Esophagus (tissue), 2 donors: ENCODE data around the gene SERPINF2. TPM values are rescaled to one million over a fixed set of nuclear protein-coding genes. Genes with fewer than 3 reads are reported as not detected.
A peak's percentile ranks its signal among the peaks of the same experiment; 100 is the strongest.

Experiments
- H3K27ac ChIP-seq, 2 donors: one replicate each; pipeline ENCODE4 v1.5.1; 2013; ENCODE audit warnings: low read depth in 2 of 2, mild to moderate bottlenecking in 2 of 2, inconsistent platforms in 1 of 2, low read length in 1 of 2, moderate library complexity in 1 of 2
- H3K27me3 ChIP-seq, 2 donors: one replicate each; pipeline ENCODE4 v1.6.1; 2013; ENCODE audit warnings: low read length in 2 of 2, control low read depth in 1 of 2, mild to moderate bottlenecking in 1 of 2; ENCODE audit not compliant: insufficient read depth in 2 of 2, control insufficient read depth in 1 of 2
- H3K36me3 ChIP-seq, 2 donors: one replicate each; pipeline ENCODE4 v1.6.1; 2013; ENCODE audit warnings: low read length in 1 of 2; ENCODE audit not compliant: control insufficient read depth in 2 of 2, insufficient read depth in 2 of 2
- H3K4me1 ChIP-seq, 2 donors: one replicate each; pipeline ENCODE4 v1.6.1; 2013; ENCODE audit warnings: low read length in 1 of 2; ENCODE audit not compliant: control insufficient read depth in 2 of 2, insufficient read depth in 2 of 2
- H3K4me3 ChIP-seq, 2 donors: one replicate each; pipeline ENCODE4 v1.5.1; 2013; ENCODE audit warnings: low read length in 2 of 2, mild to moderate bottlenecking in 2 of 2, low read depth in 1 of 2, moderate library complexity in 1 of 2
- H3K9me3 ChIP-seq, 2 donors: one replicate each; pipeline ENCODE4 v1.6.1; 2013; ENCODE audit warnings: mild to moderate bottlenecking in 2 of 2, low read depth in 1 of 2, low read length in 1 of 2, moderate library complexity in 1 of 2; ENCODE audit not compliant: control insufficient read depth in 2 of 2, insufficient read depth in 1 of 2
- WGBS, 2 donors: extraction: QIAGEN DNeasy Blood & Tissue Kit; methylation state at CpG; one replicate each; pipeline ENCODE4 v1.1.7; 2013; 5-methylcytosine and 5-hydroxymethylcytosine counted together
- polyA plus RNA-seq, 2 donors: library from polyadenylated mRNA; stranded (reverse); fragments of 200-250 nt; gene quantifications; one replicate each; pipeline ENCODE4 v1.2.3, GENCODE V29; 2013
- donor health status: healthy with polysubstance abuse.
- donor health status: Bipolar disorder and iron deficiency.

SERPINF2 gene
- polyA plus RNA-seq, 2 donors = 1.9 to 2.9 TPM

DNA sequence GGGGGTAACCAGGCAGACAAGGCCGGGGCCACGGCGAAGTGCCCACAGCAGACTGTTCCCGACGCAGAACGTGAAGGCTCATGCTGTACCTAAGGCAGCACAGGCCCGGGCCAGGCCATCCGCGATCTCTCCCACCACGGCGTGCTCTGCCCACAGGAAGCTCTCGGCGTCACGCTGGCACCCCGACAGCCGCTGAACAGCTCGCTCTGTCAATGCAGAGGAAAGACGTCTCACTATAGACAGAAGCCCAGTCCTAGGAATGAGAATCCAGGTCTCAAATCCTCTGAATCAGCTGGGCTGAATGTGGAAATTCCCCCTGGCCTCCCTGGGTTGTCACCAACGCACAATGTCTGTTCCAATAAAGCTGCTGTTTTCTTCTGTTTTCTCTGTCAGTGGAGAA, 40.6 kb downstream of the SERPINF2 start:
- 78 to 80% methylated on average over 19 of the region's 19 CpGs for WGBS, 2 donors
- H3K36me3 ChIP-seq = peaks cover 0 to 8% of the 10 kb centered on the region in 2 donors
- no peaks in the 10 kb centered on the region for H3K27me3 ChIP-seq
- H3K4me3 ChIP-seq = peak overlapping the region in 1 of 2 donors; percentile 2
- no peaks in the 10 kb centered on the region for H3K9me3 ChIP-seq
- H3K4me1 ChIP-seq = peaks cover 0 to 4% of the 10 kb centered on the region in 2 donors
- peak overlapping the region; percentile 88 to 91 for H3K27ac ChIP-seq

DNA sequence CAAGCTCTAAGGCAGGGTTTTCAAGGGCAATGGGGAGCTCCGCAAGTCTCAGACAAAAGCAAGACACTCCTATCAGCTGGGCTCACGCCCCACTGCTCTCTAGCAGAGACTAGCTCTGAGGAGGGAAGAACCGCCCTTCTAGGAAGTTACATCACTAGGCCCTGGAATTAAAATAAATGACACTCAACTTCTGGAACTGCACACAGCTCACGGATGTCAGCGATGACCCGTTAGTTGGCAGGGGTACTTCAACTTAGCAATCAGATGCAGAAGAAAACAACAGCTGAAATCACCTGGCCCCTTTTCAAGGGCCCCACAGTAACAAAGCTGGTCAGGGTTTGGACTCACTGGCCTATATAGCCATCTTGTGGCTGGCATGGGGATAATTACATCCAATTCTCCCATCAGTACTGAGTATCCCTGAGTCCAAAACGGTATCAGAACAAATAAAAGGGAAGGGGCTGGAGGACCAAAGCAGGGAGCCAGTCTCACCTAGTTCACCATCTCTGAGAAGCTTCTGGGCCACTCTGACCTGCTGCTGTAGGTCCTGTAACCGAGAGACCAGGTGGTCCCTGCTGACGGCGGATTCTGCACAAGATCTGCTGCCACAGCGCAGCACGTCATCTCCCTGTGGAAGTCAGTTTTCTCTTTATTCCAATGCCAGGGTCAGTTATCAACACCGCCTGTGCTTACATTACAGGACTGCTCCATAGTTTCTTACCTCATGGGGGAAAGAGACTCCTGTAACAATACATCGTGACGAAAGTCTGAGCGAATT, 41.4 kb downstream of the SERPINF2 start:
- no peaks in the 10 kb centered on the region for H3K9me3 ChIP-seq
- WGBS, 2 donors = 52 to 55% methylated on average over 16 of the region's 16 CpGs
- H3K36me3 ChIP-seq = peaks cover 0 to 8% of the 10 kb centered on the region in 2 donors
- peak overlapping the region in 1 of 2 donors; percentile 2 for H3K4me3 ChIP-seq
- H3K27ac ChIP-seq = peak overlapping the region; percentile 88 to 91
- no peaks in the 10 kb centered on the region for H3K27me3 ChIP-seq
- H3K4me1 ChIP-seq = peaks cover 0 to 4% of the 10 kb centered on the region in 2 donors

DNA sequence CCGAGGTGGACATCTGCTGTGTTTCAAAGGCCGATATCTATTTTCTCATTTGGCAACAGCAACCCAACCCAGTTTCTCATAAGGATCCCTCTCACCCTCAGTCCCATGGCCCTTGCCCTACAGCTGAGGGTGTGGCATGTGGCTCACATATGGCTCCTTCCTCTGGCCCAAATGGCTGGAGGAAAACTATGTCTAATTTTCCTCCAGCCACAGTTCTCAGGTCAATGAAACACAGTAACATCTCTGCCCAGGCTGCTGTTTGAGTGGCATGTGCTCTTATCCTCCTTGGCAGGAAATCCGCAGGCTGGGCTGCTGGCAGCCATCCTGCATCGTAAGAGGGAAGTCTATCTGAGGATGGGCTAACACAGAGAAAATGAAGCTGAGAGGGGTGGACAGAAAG, 43.3 kb downstream of the SERPINF2 start:
- Histone ChIP-seq H3K4me1 (peaks cover 0 to 4% of the 10 kb centered on the region in 2 donors), H3K27me3 (no peaks in the 10 kb centered on the region), H3K4me3 (no peak overlapping the region), H3K9me3 (no peaks in the 10 kb centered on the region), H3K27ac (no peak overlapping the region), H3K36me3 (peaks cover 0 to 8% of the 10 kb centered on the region in 2 donors)
- WGBS, 2 donors = 73 to 77% methylated on average over 4 of the region's 4 CpGs

DNA sequence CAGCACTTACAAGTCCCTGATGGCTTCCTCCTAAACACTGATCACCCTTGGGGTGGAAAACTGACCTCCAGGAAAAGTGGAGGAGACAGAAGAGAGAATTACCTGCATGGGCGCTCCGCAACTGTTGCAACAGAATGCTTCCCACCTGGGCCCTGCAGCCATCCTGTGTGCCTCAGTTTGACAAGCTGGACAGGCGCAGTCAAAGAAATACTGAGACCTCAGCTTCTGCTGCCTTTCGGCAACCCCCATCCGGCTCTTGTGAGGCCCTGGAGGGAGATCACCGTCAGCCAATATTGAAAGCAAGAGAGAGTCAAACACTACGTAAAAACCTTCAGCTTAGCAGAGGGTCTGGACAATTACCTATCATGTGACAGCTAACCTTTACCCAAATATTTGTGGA, 44.0 kb downstream of the SERPINF2 start:
- H3K4me3 ChIP-seq = no peak overlapping the region
- H3K27ac ChIP-seq = peak overlapping the region in 1 of 2 donors; percentile 47
- WGBS, 2 donors = 83 to 91% methylated on average over 7 of the region's 7 CpGs

DNA sequence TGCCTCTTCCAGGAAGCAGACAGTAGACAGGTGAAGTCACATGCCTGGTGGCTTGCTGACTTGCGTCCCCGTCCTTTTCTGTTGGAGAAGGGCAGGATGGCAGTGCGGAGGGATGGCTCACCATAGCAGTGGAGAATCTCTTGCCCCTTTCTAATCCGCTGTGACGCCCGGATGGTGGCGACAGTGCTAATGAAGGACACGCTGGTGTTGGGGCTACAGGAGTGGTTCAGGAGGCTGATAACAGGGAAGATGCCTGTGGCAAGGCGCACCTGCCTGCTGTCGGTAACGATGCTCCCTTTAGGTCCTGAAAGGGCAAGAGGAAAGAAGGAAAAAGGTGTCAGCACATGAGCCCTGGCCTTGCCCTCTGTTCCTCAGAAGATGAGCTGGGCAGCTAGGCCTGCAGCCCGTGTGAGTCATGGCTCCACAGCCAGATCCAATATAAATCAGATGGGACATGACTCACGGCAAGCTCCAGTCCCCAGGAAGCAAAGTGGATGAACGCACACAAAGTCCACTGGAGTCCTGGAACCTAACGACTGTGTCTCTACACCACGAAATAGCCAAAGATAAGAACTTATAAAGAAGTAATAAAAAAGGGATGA, 44.7 kb downstream of the SERPINF2 start:
- Histone ChIP-seq H3K4me3 (no peak overlapping the region), H3K27me3 (no peaks in the 10 kb centered on the region), H3K27ac (peak overlapping the region; percentile 41 to 69), H3K9me3 (no peaks in the 10 kb centered on the region), H3K4me1 (peaks cover 0 to 4% of the 10 kb centered on the region in 2 donors), H3K36me3 (peaks cover 0 to 8% of the 10 kb centered on the region in 2 donors)
- WGBS, 2 donors = 67 to 68% methylated on average over 16 of the region's 16 CpGs

More for the DNA sequence above, 44.0 kb downstream of the SERPINF2 start:
- peaks cover 0 to 4% of the 10 kb centered on the region in 2 donors for H3K4me1 ChIP-seq
- H3K36me3 ChIP-seq = peaks cover 0 to 8% of the 10 kb centered on the region in 2 donors
- H3K27me3 ChIP-seq = no peaks in the 10 kb centered on the region
- no peaks in the 10 kb centered on the region for H3K9me3 ChIP-seq

DNA sequence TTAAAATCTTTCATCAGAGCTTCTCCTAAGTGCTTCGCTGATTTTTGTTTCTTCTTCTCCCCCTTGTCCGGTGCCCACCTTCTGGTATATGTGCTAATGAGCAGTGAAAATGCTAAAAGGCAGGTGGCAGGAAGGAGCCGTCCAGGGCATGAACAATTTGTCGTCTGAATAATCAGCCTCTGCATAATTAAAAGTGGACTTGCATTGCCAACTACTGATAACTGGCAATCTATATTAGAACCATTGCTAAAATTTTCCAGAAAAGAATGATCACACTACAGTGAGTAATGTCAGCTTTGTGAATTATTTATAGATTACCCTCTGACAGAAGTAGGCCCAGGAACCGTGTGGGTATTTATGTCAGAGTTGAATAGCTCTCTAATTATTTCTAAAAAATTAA, 47.3 kb downstream of the SERPINF2 start:
- 58 to 66% methylated on average over 5 of the region's 5 CpGs for WGBS, 2 donors
- no peak overlapping the region for H3K4me3 ChIP-seq
- no peak overlapping the region for H3K27ac ChIP-seq
- peaks cover 0 to 6% of the 10 kb centered on the region in 2 donors for H3K36me3 ChIP-seq
- no peaks in the 10 kb centered on the region for H3K27me3 ChIP-seq
- H3K9me3 ChIP-seq = no peaks in the 10 kb centered on the region
- peaks cover 0 to 4% of the 10 kb centered on the region in 2 donors for H3K4me1 ChIP-seq

DNA sequence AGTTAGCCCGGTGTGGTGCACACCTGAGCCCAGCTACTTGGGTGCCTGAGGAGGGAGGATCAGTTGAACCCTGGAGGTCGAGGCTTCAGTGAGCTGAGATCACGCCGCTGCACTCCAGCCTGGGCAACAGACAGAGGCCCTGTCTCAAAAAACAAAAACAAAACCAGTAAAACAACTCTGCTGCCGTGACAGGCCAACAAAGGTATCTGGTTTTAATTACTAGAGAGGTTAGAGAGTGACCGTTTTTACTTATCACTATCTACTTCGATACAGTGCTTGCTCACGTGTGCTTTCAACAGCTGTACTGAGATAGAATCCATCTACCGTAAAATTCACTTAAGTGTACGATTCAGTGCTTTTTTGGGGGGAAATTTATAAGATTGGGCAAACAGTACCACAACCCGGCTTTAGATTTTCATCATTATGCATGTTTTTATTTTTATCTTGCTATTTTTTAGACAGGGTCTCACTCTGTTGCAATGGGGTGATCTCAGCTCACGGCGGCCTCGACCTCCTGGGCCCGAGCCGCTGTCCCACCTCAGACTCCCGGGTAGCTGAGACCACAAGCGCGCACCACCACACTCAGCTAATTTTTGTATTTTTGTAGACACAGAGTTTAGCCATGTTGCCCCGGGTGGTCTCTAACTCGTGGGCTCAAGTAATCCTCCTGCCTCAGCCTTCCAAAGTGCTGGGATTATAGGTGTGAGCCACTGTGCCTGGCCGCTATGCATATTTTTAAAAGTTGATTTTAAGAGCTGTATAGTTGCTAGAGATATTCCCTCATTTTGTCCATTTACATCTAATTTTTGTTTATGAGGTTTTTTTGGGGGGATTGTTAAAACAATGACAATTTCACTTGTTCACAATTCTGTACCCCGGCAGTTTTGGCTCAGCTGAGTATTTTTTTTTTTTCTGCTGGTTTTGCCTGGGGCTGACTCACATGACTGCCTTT, 50.1 kb downstream of the SERPINF2 start:
- no peaks in the 10 kb centered on the region for H3K27me3 ChIP-seq
- H3K27ac ChIP-seq = no peak overlapping the region
- no peaks in the 10 kb centered on the region for H3K4me1 ChIP-seq
- H3K4me3 ChIP-seq = no peak overlapping the region
- H3K36me3 ChIP-seq = no peaks in the 10 kb centered on the region
- H3K9me3 ChIP-seq = no peaks in the 10 kb centered on the region
- WGBS, 2 donors = 68 to 69% methylated on average over 23 of the region's 23 CpGs

DNA sequence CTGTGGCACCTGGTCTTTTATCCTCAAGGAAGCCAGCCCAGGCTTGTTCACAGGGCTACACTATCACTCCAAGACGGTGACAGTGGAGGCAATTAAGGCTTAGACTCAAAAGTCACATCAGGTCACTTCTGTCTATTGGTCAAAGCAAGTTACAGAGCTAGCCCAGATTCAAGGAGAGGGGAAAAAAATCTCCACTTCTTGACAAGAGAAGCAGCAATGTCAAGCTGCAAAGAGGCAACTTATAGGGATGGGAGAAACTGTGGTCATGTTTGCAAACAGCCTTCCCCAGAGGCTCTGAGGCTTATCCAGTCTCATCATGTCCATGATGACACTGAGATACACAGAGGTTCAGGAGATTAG, 50.8 kb downstream of the SERPINF2 start:
- Histone ChIP-seq H3K4me3 (no peak overlapping the region), H3K27me3 (no peaks in the 10 kb centered on the region), H3K9me3 (no peaks in the 10 kb centered on the region), H3K27ac (peak overlapping the region in 1 of 2 donors; percentile 17), H3K4me1 (no peaks in the 10 kb centered on the region), H3K36me3 (no peaks in the 10 kb centered on the region)
- 47 to 60% methylated on average over 1 of the region's 1 CpG for WGBS, 2 donors

DNA sequence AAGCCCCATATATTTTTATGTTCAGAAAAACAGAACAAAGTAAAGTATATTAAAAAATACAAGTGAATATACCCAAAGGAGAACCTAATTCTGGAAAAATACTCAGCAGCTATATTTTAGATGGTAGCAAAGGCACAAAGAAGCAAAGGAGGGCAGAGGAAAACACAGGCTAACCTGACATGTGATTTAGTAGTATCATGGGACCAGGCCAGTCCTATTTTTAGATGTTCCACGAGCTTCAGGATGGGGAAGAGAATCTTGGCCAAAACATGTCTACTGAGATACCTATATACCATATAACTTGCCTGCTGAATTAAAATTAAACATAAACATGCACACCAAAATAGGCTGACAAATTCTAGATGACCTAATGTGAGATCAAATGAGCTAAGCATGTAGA, 54.1 kb downstream of the SERPINF2 start:
- no peaks in the 10 kb centered on the region for H3K9me3 ChIP-seq
- 6 to 19% methylated on average over 1 of the region's 1 CpG for WGBS, 2 donors
- H3K27ac ChIP-seq = no peak overlapping the region
- no peaks in the 10 kb centered on the region for H3K27me3 ChIP-seq
- peaks cover 0 to 8% of the 10 kb centered on the region in 2 donors for H3K36me3 ChIP-seq
- H3K4me1 ChIP-seq = no peaks in the 10 kb centered on the region
- no peak overlapping the region for H3K4me3 ChIP-seq
